Activated effector memory CD4-positive, alpha-beta T cell treated with anti-CD3 and anti-CD28 coated beads, Interleukin-2, amount 50 U/mL, for 16 hours (primary cell): ENCODE measurements around the gene ITPKC.

Experiments
- DNase-seq: peaks from one replicate; pipeline ENCODE4 v3.0.0-alpha.2; 2020

Gene ITPKC

GRCh38 chr19:40690693-40691420, 26.1 kb upstream of the ITPKC start:
- peak; percentile 95 for DNase-seq

DNA sequence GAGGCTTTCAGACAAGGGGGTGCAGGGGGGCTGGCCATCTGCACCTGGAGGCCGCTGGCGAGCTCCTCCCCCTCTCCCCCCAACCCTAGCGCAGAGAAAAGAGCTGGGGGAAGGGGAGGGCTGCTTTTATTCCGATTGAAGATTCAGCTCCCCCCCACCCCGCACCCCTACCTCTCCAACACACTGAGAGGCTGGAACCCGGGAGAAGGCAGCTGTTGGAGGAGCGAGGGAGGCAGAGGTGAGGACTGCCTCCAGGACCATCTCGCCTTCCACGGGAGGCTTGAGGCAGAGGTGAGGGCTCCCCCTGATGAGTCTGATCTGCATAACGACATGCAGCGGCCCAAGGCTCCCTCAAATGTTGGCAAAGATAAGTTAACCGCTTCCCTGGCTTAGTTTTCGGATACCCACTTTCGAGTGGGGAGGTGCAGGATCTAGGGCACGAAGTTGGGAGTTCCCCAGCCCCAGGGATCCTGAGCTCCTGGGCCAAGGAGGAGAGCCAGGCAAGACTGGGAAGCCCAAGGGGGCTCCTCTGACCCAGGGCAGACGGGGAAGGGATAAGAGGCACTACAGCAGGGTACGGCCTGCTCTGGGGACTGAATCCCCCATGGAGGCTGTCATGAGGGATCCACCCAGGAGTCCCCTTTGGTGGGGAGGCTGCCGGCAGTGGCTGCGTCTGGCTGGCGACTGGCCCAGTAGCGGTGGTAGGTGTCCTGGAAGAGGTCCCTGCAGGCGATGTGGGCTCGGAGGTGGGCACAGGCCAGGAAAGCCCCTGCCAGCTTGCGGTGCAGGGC, 25.3 kb upstream of the ITPKC start:
- DNase-seq = no peak

DNA sequence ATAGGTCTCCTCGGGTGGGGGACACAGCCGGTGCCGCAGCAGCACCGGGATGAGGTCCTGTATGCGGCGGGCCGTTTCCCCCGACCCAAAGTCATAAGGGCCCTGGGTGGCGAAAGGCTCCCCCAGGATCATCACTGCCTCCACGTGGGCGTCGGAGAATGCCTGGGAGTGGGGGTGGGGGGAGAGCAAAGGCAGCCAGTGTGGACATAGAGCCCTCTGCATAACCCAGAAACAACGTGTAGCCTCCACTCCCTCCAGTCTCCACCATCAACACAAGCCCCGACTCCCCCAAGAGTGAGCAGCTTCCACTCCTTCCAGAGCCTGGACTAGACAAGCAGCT, 24.7 kb upstream of the ITPKC start:
- no peak for DNase-seq

- no peak for DNase-seq
Measured at GRCh38 chr19:40693150-40693788, 23.6 kb upstream of the ITPKC start.

GRCh38 chr19:40693896-40694295, 23.0 kb upstream of the ITPKC start:
- DNase-seq = no peak

GRCh38 chr19:40695881-40696280, 21.0 kb upstream of the ITPKC start:
- DNase-seq = no peak

- no peak for DNase-seq
Measured at GRCh38 chr19:40697007-40697406, 19.9 kb upstream of the ITPKC start.

GRCh38 chr19:40700083-40700482, 16.8 kb upstream of the ITPKC start:
- no peak for DNase-seq

DNA sequence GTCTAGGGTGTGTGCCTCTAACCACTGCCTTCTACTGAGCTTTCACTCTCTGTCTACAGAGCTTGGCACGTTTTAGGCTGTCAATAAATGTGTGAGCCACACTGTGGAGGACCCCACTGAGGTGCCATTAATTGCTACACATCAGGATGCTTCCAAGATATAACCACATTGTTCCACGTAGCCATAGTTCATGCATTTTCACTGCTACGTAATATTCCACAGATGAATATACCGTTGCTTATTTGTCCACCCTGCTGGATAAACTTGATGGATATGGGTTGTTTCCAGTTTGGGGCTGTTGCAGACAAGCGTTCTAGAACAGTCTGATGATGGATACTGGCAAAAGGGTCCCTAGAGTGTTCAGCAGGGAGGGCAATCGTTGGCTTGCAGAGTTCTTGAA, 15.2 kb upstream of the ITPKC start:
- DNase-seq = no peak

DNA sequence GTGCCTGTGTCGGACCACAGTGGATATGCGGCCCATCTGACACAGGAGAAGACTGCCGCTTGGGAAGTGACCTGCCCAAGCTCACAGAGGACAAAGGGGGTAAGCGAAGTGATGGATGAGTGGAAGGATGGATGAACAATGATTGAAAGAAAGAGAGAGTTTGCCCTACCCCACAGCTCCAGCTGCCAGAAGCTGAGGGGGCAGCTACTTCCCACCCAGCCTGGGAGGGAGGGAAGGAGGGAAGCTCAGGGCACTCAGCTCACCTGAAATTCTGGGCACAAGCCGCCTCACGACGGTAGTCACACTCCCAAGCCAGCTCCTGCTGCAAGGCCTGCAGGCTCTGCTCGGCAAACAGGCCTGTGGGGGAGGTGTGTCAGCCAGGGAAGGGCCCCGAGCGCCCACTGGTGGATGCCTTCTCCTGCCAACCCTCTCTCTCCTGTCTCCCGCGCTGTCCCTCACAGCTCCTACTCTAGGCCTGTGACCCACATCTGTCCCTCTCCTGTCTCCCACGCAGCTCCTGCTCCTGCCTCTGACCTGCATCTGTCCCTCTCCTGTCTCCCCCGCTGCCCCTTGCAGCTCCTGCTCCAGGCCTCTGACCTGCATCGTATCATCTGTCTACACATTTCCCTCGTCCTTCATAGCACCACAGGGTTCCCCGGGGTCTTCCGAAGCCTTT, 14.4 kb upstream of the ITPKC start:
- no peak for DNase-seq

- DNase-seq = no peak
Measured at GRCh38 chr19:40703029-40703755, 13.7 kb upstream of the ITPKC start.

DNA sequence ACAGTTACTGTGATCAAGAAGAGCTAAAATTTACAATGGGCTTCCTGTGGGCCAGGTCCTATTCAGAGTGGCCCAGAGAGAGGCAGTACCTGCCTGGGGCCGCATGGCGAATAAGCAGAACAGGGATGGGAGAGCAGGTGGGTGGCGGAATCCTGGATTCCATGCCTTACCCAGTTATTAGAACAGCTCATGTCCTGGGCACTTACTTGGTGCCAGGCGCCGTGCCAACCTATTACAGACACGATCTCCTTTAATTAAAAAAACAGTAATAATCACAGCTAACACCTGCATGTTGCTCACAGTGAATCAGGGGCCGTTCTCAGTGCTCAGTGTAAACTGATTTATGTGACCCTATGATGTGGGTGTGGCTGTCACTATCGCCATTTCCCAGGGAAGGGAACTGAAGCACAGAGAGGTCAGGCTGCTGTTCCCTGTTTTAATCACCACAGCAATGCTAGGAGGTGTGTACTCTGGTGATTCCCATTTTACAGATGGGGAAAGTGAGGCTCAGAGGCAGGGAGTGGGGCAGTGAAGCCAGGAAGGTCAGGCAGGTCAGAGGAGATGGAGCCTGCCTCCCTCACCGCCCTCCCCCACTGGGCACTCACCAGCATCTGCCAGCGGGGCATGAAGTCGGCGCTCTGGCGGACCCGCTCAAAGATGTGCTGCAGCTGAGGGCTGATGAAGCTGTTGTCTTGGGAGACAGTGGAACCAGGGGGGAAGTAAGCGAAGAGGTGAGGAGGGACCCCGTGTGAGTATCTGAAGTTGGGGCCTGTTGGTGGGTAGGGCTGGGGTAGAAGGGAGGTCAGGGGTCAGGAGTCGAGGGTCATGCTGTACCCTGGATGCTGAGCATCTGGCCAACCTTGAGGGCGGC, 12.2 kb upstream of the ITPKC start:
- DNase-seq = no peak

DNA sequence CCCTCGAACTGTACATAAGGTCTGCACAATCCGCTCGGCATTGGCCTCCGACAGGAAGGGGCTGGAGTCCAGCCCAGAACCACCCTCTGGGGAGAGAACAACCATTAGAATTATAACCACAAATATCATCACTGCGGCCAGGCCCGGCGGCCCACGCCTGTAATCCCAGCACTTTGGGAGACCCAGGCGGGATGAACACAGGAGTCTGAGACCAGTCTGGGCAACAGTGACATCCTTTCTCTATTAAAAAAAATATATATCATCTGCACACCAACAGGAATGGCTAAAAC, 11.6 kb upstream of the ITPKC start:
- DNase-seq = no peak

DNA sequence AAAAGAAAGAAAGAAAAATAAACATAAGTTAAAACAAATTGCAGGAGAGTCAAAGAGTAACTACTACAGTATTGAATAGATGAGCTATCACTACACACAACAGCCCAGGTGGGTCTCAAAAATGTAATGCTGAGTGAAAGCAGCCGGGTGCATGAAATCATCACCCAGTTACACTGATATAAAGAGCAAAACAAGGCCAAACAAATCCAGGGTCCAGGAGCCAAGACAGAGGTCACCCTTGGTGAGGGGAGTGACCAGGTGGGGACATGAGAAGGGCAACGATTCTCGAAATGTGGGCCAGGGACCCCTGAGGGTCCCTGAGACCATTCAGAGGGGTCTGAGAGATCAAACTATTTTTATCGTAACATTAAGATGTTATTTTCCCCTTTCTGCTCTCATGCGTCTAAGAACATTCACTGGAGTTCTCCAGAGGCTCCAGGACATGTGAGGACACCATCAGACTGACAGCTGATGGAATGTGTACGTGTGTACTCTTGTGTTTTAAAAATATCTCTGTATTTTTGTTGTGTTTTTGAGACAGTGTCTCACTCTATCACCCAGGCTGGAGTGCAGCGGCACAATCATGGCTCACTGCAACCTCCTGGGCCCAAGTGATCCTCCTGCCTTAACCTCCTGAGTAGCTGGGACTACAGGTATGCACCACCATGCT, 10.8 kb upstream of the ITPKC start:
- DNase-seq = no peak

- DNase-seq = no peak
Measured at GRCh38 chr19:40707615-40708014, 9.3 kb upstream of the ITPKC start.

GRCh38 chr19:40709817-40710216, 7.1 kb upstream of the ITPKC start:
- no peak for DNase-seq

- DNase-seq = no peak
Measured at GRCh38 chr19:40713939-40714338, 3.0 kb upstream of the ITPKC start.

DNA sequence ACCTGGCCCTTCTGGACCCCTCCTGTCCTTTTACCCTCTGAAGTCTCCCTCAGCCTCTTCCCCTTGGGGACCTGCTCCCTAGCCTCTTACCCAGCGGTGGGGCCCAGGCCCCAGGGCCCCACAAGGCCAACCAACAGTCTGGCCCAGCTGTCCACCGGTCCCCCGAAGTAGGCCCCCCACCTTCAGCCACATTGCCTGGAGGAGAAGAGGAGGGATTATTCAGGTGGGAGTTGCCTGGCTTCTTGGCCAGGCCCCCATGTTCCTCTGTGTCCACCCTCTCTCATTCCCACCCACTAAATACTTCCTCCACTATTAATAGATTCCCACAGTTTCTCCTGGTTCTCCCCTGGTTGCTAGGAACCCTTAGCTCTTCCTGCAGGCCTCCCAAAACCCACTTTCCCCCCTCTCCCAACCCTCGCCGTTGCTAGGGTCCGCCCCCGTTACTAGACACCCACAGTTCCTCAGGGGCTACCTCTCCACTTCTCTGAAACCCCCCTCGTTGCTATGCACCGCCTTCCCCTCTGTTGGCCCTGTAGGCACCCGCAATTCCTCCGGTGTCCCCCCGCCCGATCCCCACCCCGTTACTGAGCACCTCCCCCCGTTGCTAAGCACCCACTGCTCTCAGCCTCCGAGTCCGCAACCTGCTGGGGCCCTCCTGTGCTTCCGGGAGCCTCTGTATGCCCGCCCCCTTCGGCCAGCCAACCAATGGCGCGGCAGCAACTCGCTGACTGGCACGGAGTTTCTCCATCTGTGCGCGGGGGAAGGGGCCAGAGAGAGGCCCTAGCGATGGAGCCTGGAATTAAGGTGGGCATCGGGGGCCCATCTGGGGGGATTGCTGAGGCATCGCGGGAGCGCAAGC, 2.2 kb upstream of the ITPKC start:
- DNase-seq = peak; percentile 98

DNA sequence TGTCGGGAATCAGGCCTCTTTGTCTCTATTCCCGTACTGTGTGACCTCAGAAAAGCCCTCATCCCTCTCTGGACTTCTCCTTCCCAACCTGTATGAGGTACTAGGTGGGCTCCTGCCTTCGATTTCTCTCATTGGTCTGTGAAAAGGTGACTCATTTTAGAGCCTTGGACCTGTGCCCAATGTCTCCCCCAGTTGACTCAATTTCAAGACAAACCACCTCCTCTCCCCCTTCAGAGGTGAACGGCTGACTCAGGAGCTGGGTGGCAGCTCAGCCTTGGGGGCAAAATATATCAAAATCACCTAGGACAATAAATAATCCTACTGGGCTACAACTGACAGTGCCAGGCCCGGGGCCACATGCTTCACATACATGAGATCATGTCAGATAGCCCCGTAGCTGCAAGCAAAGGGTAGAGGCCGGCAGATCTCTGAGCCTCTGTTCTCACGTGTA, 856 bp upstream of the ITPKC start:
- peak; percentile 87 for DNase-seq

GRCh38 chr19:40717325-40717879, 490 bp downstream of the ITPKC start:
- no peak for DNase-seq
